CD4-positive, alpha-beta T cell treated with Interferon gamma for 1 hour (primary cell): ENCODE data around the gene TNFAIP8L2.
"Not testable (repeated sequence)": the region's sequence is repeated elsewhere in the genome, so short reads cannot be mapped to it uniquely, and the experiment has no call there.

Experiments
- DNase-seq: peaks from one replicate; pipeline ENCODE4 v3.0.0-alpha.2; 2020

Gene TNFAIP8L2

GRCh38 chr1:151146412-151147131 is 9.9 kb upstream of the TNFAIP8L2 start, which contains the start of gene SEMA6C:
SEMA6C (minus strand) TSS chr1:151146631; CDS start chr1:151142621, 4,010 bp downstream.
- peak; percentile 84 for DNase-seq

GRCh38 chr1:151147132-151147503 is 9.3 kb upstream of the TNFAIP8L2 start:
- DNase-seq = no peak

DNA sequence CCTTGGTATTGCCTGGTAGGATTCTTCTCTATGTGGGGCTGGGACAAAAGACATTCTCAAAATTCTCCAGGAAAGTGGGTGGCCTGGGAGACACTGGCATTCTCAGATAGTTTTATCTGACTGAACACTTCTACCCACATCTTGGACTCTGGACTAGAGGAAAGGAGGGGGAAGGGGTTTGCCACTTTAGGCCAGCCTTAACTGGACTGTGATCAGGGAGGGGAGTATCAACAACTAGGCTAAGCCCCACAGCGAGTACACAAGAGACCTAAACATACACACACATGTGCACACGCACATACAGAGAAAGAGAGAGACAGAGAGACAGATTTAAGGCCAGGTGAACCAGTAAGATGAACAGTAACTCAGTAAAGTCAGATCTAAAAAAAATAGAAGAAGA is 8.8 kb upstream of the TNFAIP8L2 start:
- no peak for DNase-seq

- peak; percentile 50 for DNase-seq
Measured at GRCh38 chr1:151157067-151157531, 650 bp downstream of the TNFAIP8L2 start.

DNA sequence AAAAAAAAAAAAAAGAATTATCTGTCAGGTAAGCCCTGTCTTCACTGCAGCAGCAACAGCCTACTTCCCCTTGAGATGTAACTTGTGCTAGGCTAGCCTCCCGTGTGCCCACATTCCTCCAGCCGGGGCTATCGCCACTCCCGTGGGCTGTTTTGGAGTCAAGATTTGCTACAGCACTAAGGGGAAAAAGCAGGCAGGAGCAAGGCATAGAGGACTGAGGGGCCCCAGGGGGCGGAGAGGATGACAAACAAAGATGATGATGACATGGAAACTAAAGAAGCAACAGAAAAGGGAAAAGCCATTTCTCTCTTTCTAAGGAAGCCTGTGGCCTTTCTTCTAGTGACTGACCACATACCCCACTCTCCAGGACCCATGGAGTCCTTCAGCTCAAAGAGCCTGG is 1.9 kb downstream of the TNFAIP8L2 start:
- DNase-seq = no peak

DNA sequence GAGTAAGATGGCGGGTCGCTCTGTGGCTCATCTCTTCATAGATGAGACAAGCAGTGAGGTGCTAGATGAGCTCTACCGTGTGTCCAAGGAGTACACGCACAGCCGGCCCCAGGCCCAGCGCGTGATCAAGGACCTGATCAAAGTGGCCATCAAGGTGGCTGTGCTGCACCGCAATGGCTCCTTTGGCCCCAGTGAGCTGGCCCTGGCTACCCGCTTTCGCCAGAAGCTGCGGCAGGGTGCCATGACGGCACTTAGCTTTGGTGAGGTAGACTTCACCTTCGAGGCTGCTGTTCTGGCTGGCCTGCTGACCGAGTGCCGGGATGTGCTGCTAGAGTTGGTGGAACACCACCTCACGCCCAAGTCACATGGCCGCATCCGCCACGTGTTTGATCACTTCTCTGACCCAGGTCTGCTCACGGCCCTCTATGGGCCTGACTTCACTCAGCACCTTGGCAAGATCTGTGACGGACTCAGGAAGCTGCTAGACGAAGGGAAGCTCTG is 2.4 kb downstream of the TNFAIP8L2 start:
- no peak for DNase-seq

GRCh38 chr1:151159373-151159772 is 2.9 kb downstream of the TNFAIP8L2 start:
- DNase-seq = no peak

- no peak for DNase-seq
Measured at GRCh38 chr1:151164732-151165280, 8.4 kb downstream of the TNFAIP8L2 start.

GRCh38 chr1:151165281-151165737 is 8.9 kb downstream of the TNFAIP8L2 start:
- DNase-seq = no peak

DNA sequence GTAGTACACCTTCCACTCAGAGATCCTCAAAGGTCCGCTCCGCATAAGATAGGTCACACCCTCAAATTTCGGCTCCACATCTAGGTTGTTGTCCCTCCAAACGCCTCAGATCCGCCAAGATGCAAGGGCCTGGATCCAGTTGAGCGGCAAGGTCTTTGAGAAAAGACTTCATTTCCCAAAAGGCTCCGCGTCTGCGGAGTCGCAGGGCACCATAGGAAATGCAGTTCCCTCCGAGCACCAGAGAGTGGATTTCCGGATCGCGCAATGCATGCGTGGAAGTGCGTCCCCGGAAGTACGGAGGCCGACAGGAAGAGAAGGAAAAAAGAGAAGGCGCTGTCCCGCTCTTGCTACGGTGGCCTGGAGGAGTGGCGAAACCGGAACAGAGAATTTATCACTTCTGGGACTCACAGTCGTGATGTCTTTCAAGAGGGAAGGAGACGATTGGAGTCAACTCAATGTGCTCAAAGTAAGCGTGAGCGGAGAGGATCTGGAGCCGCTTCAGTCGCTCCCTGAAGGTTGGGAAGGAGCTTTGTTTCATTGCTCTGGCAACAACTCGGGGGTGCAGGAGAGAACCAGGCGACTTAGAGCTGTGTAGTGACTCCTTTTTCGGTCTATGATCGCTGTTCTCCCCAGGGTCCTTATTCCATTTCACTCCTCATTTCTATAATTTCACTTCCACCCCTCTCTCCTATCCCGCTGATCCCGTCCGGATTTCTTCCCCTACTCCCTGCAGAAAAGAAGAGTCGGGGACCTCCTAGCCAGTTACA is 9.5 kb downstream of the TNFAIP8L2 start, which contains the start of the genes LYSMD1 and SCNM1:
LYSMD1 (minus strand) TSS at position 165 of the 767 bp plus-strand sequence. CDS start 644 bp downstream, outside the sequence.
SCNM1 (plus strand) TSS at position 407 of the 767 bp plus-strand sequence; CDS start at position 416, 9 bp downstream.
- peak; percentile 96 for DNase-seq

DNA sequence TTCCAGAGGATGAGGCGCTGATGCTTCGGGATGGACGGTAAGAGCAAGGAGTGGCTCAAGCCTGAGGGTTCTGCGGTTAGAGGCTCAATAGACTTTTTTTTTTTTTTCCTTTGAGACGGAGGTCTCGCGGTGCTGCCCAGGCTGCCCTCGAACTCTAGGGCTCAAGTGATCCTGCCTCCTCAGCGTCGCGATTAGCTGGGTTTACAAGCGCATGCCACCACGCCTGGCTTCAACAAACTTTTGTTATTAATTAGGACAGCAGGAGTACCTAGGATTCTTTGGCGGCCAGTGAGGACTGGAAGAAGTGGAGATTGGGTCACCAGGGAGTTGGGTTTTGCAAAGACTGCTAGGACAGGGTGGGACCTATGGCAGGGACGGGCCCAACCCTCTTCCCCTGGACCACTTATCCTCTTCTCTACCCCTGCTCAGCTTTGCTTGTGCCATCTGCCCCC is 10.1 kb downstream of the TNFAIP8L2 start:
- DNase-seq = no peak

- no peak for DNase-seq
Measured at GRCh38 chr1:151167116-151167515, 10.7 kb downstream of the TNFAIP8L2 start.

- no peak for DNase-seq
Measured at GRCh38 chr1:151171190-151171589, 14.7 kb downstream of the TNFAIP8L2 start.

DNA sequence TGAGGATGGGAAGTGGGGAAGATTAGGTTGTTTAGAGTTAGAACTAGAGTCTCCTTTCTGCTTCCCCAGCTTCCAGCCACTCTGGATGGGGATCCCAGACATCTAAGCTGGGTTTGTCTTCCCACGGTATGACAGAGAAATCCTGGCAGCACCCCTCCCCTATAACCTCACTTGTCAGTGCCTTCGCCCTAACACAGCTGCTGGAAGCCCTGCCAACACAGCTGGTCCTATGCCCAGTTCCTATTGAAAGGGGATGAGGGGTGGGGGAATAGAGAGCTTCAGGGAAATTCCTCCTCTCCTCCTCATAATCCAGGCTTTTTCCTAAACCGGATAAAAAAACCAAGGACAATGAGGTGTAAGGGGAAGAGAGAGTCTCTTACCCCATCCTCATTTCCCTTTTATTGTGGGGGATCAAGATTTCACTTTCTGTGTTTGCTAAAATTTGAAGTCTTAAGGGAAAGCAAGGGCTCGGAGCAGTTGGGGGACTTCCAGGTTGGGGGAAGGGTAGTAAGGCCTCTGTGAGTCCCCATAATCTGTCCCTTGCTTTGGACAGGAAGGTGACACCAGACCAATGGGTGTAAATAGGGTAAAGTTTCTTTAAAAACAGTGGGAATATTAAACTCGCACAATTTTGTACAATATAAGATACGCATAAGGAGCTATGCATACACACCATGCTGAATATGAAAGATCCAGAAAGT is 18.7 kb downstream of the TNFAIP8L2 start:
- DNase-seq = no peak

- no peak for DNase-seq
Measured at GRCh38 chr1:151175863-151176262, 19.4 kb downstream of the TNFAIP8L2 start, which contains the start of gene TMOD4. TMOD4 (minus strand) TSS chr1:151175981; CDS start chr1:151174875, 1,106 bp downstream.

DNA sequence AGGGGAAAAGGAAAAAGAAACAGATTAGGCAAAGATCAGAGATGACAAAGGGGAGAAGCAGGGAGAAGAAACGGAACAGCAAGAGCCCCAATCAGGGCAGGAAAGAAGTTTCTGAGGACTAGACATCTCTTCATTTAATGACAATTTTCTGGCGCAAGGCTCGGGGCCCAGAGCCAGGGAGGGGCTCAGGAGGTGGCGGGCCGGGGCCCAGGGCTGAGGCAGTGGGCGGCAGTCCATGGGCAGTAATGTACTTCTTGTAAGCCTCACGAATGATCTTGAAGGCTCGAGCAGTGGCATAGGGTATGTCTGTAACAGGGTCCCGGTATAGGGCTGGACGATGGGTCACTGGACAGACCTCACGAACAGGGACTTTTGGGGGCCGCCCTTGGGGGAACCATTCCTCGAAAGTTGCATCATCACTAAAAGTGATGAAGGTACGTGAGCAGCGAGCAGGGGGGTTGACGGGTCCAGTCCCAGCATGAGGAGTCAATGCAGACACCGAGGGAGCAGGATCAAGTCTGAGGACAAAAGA is 20.1 kb downstream of the TNFAIP8L2 start:
- DNase-seq = no peak

DNA sequence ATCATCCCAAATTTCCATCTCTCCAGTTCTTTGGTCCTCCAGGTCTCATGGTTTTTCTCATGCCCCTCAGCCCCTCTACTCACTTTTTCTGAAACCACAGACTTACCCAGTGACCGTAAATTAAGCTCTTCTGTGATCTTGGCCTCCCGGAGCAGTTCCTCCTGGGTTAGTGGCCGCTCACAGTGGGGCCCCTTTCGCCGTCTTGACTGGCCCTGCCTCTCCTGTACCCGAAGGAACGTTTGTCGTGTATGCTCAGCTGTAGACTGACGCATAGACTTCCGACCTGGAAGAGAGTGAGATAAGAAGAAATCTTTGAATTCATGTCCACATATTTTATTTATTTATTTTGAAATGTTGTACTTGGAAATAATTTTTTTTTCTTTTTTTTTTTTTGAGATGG is 27.8 kb downstream of the TNFAIP8L2 start:
- no peak for DNase-seq

- no peak for DNase-seq
Measured at GRCh38 chr1:151187205-151187604, 30.8 kb downstream of the TNFAIP8L2 start.

DNA sequence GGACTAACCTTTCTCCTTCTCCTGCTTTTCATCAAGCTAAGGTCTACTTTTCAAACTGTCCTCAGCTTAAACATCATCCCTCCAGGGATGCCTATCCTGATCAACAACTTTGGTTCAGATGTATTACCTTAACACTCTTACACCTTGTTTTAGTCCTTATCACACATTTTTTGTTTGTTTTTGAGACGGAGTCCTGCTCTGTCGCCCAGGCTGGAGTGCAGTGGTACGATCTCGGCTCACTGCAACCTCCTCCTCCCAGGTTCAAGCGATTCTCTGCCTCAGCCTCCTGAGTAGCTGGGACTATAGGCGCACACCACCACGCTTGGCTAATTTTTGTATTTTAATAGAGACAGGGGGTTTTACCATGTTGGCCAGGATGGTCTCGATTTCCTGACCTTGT is 32.2 kb downstream of the TNFAIP8L2 start:
- not testable (repeated sequence) for DNase-seq

DNA sequence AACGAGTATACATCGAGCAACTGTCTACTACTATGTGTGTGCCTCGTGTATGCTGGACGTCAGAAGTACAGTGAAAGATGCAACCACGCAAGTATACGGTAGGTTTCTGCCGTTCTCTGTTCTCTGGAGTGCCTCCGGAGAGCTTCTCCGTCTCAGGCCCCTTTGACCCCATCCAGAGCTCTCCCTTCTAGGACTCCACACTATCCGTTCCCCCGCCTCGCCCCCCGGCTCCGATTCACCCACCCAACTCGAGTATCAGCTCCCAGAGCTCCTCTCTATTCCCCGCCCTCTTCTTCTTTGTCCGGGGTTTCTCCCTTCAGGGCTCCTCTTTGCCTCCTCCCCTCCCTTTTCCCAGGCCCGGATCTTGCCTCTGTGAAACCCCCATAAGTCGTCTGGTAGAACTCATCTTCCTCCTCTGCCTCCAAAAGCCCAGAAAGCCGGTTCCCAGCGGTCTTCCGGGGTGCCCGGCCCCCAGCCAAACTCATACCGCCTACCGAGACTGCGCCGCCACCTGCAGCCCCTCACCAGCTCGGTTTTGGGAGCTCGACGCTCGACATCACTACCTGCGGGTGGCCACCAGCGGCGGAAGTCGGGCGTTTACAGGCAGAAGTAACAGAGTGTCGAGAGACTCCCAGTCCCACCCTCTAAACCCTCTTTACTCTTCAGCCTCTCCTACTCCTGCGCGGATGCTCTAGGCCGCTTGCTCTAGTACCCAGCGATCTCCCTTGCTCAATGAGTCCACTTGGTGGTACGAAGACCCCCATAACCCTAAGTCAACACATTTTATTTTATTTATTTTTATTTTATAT is 33.4 kb downstream of the TNFAIP8L2 start, which contains the start of gene VPS72:
VPS72 (minus strand) TSS at position 561 of the 809 bp plus-strand sequence; CDS start at position 485, 76 bp downstream.
- DNase-seq = peak; percentile 83

DNA sequence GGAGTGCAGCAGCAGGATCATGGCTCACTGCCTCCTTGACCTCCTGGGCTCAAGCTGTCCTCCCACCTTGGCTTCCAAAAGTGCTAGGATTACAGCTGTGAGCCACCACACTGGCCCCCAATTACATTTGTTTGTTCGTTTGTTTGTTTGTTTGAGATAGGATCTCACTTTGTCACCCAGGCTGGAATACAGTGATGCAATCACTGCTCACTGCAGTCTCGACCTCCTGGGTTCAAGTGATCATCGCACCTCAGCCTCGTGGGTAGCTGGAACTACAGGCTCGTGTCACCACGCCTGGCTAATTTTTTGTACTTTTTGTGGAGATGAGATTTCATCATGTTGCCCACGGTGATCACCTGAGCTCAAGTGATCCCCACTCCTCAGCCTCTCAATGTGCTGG is 35.6 kb downstream of the TNFAIP8L2 start:
- DNase-seq = no peak
